HepG2 (cell line): Measurements from ENCODE around the gene CHD9NB. TPM values are rescaled to one million over a fixed set of nuclear protein-coding genes. Genes with fewer than 3 reads are reported as not detected.

ENCODE experiments used
- ATM ChIP-seq: fragments of 450-650 bp; IDR thresholded peaks from 2 replicates; pipeline ENCODE4 v1.7.1; 2017; ENCODE audit warnings: mild to moderate bottlenecking, borderline replicate concordance
- HMG20B ChIP-seq: conservative IDR thresholded peaks from 2 replicates; pipeline ENCODE4 v1.6.1; 2016; ENCODE audit warnings: missing genetic modification reagents, missing compliant biosample characterization
- HNRNPLL ChIP-seq: fragments of 200-400 bp; formaldehyde crosslinking; IDR thresholded peaks from 2 replicates; pipeline ENCODE4 v1.6.1; 2017; ENCODE audit warnings: mild to moderate bottlenecking, low read depth, low read length; ENCODE audit not compliant: poor library complexity, severe bottlenecking
- MAFF ChIP-seq: IDR thresholded peaks from 2 replicates; pipeline ENCODE4 v1.6.1; 2011; ENCODE audit warnings: low read depth, low read length, improper control_type of control experiment
- MEF2D ChIP-seq: sonication (generic); formaldehyde crosslinking; IDR thresholded peaks from 2 replicates; pipeline ENCODE4 v1.5.1; 2020; ENCODE audit warnings: mild to moderate bottlenecking, missing genetic modification reagents
- NCOA5 ChIP-seq: sonication (generic); formaldehyde crosslinking; IDR thresholded peaks from 2 replicates; pipeline ENCODE4 v1.4.0; 2020; ENCODE audit warnings: missing genetic modification reagents
- NPAS2 ChIP-seq: sonication (generic); formaldehyde crosslinking; IDR thresholded peaks from 2 replicates; pipeline ENCODE4 v1.8.0; 2022; ENCODE audit warnings: mild to moderate bottlenecking, missing genetic modification reagents, borderline replicate concordance
- POLR2AphosphoS2 ChIP-seq: IDR thresholded peaks from 2 replicates; pipeline ENCODE4 v1.6.1; 2011; ENCODE audit warnings: low read depth, low read length, improper control_type of control experiment
- RFXAP ChIP-seq: sonication (generic); formaldehyde crosslinking; IDR thresholded peaks from 2 replicates; pipeline ENCODE4 v1.4.0; 2020; ENCODE audit warnings: missing genetic modification reagents, borderline replicate concordance
- SRSF4 ChIP-seq: fragments of 200-400 bp; formaldehyde crosslinking; IDR thresholded peaks from one replicate; pipeline ENCODE4 v1.6.1; 2018; ENCODE audit warnings: mild to moderate bottlenecking, low read depth, low read length, moderate library complexity; ENCODE audit not compliant: poor library complexity, severe bottlenecking
- ZNF260 ChIP-seq: sonication (generic); formaldehyde crosslinking; IDR thresholded peaks from 2 replicates; pipeline ENCODE4 v1.4.0; 2020; ENCODE audit warnings: missing genetic modification reagents, low read depth, mild to moderate bottlenecking, borderline replicate concordance
- ZNF709 ChIP-seq: sonication (generic); formaldehyde crosslinking; IDR thresholded peaks from 2 replicates; pipeline ENCODE4 v1.5.0; 2020; ENCODE audit warnings: mild to moderate bottlenecking, missing genetic modification reagents
- polyA plus RNA-seq, 8 experiments: library from polyadenylated mRNA; depleted of rRNA in 3 of 8; stranded (reverse) in 7 of 8; unstranded in 1 of 8; fragments of >200 nt; fragmentation: Illumina TruSeq in 4 of 8; extraction: Trizol in 4 of 8; gene quantifications; 2 replicates each; pipeline versions ENCODE4 v1.2.1 to v1.2.3, GENCODE V29; 2011 to 2016; ENCODE audit warnings: low read depth in 4 of 8, missing spikeins in 1 of 8, mixed read lengths in 1 of 8; ENCODE audit not compliant: insufficient read depth in 1 of 8
- total RNA-seq, 5 experiments: library from RNA; depleted of rRNA; stranded (reverse); fragments of >200 nt; fragmentation: Illumina TruSeq; extraction: Trizol; gene quantifications; 2 replicates each; pipeline ENCODE4 v1.2.3, GENCODE V29; 2016; ENCODE audit warnings: low read depth in 1 of 5
- TF ChIP-seq, protein P1 (sequence below): IDR thresholded peaks from 2 replicates; pipeline ENCODE4 v1.6.1; 2012; ENCODE audit warnings: low read length, improper control_type of control experiment
- TF ChIP-seq, protein P2 (sequence below): sonication (generic); formaldehyde crosslinking; IDR thresholded peaks from 2 replicates; pipeline ENCODE4 v1.4.0; 2020; ENCODE audit warnings: mild to moderate bottlenecking, missing genetic modification reagents
- TF ChIP-seq, protein P3 (sequence below): sonication (generic); formaldehyde crosslinking; IDR thresholded peaks from 2 replicates; pipeline ENCODE4 v1.5.1; 2020; ENCODE audit warnings: missing genetic modification reagents, mild to moderate bottlenecking, borderline replicate concordance
- TF ChIP-seq, protein P4 (sequence below): sonication (generic); formaldehyde crosslinking; IDR thresholded peaks from 2 replicates; pipeline ENCODE4 v1.4.0; 2020; ENCODE audit warnings: missing genetic modification reagents

Gene CHD9NB
- total and polyA plus RNA-seq, 2 of the 13 experiments (the other 11 are each of a cell fraction or from before 2014, with no cell fraction given) = 0.17 to 0.18 TPM

DNA sequence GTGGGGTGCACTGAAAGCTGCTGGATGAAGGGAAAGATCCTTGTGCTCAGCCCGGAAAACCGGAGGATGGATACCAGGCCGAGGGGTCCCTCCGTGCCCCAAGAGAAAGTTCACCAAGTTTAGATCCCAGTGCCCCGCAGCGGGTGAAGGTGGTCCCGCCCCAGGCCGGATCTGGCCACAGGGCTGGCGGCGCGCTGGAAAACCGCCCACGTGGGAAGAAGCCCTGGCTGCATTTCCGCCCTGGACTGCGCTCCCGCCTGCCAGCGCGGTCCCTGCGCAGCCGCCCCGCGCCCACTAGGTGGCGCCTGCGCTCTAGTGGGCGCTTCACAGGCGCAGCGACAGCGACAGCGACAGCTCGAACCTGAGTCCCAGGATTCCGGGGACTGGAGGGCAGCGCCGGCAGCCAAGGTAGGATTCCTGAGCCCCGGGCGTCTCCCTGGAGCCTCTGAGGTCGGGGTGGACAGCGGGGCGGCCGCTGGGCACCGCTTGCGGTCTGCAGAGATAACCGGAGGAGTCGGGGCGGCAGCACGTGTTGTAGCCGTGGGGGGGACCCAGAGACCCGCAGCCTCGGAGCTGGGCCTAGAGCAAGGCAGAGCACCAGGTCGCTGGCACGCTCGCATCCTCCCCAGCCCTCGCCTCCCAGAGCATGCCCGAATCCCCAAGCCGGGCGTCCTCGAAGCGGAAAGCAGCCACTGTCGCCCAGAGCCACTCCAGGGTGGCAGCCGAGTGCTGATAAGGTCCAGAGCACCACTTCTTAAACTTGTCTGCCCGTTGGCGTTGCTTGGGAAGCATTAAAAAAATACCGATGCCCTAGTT is 2.2 kb upstream of the CHD9NB start, which contains the start of gene CHD9 (continued):
- TF ChIP-seq, protein P1, sequence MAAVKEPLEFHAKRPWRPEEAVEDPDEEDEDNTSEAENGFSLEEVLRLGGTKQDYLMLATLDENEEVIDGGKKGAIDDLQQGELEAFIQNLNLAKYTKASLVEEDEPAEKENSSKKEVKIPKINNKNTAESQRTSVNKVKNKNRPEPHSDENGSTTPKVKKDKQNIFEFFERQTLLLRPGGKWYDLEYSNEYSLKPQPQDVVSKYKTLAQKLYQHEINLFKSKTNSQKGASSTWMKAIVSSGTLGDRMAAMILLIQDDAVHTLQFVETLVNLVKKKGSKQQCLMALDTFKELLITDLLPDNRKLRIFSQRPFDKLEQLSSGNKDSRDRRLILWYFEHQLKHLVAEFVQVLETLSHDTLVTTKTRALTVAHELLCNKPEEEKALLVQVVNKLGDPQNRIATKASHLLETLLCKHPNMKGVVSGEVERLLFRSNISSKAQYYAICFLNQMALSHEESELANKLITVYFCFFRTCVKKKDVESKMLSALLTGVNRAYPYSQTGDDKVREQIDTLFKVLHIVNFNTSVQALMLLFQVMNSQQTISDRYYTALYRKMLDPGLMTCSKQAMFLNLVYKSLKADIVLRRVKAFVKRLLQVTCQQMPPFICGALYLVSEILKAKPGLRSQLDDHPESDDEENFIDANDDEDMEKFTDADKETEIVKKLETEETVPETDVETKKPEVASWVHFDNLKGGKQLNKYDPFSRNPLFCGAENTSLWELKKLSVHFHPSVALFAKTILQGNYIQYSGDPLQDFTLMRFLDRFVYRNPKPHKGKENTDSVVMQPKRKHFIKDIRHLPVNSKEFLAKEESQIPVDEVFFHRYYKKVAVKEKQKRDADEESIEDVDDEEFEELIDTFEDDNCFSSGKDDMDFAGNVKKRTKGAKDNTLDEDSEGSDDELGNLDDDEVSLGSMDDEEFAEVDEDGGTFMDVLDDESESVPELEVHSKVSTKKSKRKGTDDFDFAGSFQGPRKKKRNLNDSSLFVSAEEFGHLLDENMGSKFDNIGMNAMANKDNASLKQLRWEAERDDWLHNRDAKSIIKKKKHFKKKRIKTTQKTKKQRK = no peak
- TF ChIP-seq NPAS2 (CRISPR knock-in tag) (no peak), ATM (no peak), POLR2AphosphoS2 (no peak), ZNF260 (CRISPR knock-in tag) (no peak), HNRNPLL (peak; percentile 83), ZNF709 (CRISPR knock-in tag) (peak; percentile 96), HMG20B (CRISPR knock-in tag) (peak; percentile 49), MEF2D (peak; percentile 96), MAFF (no peak), NCOA5 (CRISPR knock-in tag) (no peak), RFXAP (CRISPR knock-in tag) (peak; percentile 78; the same call in 1 of the 2 replicates), SRSF4 (no peak)
- TF ChIP-seq, protein P2, sequence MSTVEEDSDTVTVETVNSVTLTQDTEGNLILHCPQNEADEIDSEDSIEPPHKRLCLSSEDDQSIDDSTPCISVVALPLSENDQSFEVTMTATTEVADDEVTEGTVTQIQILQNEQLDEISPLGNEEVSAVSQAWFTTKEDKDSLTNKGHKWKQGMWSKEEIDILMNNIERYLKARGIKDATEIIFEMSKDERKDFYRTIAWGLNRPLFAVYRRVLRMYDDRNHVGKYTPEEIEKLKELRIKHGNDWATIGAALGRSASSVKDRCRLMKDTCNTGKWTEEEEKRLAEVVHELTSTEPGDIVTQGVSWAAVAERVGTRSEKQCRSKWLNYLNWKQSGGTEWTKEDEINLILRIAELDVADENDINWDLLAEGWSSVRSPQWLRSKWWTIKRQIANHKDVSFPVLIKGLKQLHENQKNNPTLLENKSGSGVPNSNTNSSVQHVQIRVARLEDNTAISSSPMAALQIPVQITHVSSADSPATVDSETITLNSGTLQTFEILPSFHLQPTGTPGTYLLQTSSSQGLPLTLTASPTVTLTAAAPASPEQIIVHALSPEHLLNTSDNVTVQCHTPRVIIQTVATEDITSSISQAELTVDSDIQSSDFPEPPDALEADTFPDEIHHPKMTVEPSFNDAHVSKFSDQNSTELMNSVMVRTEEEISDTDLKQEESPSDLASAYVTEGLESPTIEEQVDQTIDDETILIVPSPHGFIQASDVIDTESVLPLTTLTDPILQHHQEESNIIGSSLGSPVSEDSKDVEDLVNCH (CRISPR knock-in tag) = no peak
- TF ChIP-seq, protein P3, sequence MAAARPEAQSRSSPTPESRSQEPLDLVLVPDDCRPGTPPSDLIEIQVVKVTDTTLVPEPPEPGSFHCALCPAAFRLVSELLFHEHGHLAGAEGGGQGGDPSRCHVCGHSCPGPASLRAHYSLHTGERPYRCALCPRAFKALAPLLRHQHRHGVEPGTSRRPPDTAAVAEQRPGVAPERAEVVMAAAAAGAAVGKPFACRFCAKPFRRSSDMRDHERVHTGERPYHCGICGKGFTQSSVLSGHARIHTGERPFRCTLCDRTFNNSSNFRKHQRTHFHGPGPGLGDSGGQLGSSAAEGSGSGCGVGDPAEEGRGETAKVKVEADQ (CRISPR knock-in tag) = peak; percentile 68; the same call in 1 of the 2 replicates
- TF ChIP-seq, protein P4, sequence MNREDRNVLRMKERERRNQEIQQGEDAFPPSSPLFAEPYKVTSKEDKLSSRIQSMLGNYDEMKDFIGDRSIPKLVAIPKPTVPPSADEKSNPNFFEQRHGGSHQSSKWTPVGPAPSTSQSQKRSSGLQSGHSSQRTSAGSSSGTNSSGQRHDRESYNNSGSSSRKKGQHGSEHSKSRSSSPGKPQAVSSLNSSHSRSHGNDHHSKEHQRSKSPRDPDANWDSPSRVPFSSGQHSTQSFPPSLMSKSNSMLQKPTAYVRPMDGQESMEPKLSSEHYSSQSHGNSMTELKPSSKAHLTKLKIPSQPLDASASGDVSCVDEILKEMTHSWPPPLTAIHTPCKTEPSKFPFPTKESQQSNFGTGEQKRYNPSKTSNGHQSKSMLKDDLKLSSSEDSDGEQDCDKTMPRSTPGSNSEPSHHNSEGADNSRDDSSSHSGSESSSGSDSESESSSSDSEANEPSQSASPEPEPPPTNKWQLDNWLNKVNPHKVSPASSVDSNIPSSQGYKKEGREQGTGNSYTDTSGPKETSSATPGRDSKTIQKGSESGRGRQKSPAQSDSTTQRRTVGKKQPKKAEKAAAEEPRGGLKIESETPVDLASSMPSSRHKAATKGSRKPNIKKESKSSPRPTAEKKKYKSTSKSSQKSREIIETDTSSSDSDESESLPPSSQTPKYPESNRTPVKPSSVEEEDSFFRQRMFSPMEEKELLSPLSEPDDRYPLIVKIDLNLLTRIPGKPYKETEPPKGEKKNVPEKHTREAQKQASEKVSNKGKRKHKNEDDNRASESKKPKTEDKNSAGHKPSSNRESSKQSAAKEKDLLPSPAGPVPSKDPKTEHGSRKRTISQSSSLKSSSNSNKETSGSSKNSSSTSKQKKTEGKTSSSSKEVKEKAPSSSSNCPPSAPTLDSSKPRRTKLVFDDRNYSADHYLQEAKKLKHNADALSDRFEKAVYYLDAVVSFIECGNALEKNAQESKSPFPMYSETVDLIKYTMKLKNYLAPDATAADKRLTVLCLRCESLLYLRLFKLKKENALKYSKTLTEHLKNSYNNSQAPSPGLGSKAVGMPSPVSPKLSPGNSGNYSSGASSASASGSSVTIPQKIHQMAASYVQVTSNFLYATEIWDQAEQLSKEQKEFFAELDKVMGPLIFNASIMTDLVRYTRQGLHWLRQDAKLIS (CRISPR knock-in tag) = no peak
